ENCODE results near the gene NSUN3.

DNA sequence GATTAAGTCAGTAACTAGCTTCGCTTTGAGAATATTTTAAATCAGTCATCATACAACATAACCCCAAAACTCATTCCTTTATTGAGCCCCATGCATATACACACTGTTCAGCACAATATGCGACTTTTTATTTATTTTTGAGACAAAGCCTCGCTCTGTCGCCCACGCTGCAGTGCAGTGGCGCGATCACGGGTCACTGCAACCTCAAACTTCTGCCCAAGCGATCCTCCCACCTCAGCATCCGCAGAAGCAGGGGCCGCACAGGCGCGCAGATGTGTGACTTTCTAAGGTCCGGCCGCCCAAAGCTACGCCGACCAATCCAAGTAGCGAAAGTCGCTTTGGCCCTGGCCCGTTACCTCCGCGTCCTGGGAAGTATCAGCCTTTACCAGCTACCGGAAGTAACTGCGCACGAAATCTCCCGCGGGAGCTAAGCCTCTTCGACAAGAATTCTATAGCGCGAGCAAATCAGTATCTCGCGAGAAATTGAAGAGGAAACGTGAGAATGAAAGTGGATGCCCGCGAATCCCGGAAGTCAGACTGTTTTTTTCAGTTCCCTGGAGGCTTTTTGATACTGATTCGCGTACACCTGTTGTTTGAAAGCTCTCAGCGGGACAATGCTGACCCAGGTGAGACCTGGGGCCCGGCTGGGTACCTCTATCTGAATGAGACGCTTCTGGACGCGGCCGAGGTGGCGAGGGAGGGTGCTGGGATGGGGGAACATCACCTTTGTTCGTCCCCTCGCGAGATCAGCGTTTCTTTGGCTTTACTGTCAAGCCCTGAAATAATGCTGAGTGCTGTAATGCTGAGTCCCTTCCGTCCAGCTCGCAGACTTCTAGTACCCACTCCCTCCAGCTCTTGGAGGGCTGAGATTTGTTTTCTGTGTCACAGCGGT lies at the start of gene NSUN3, which contains the start of gene DHFR2:
- TF ChIP-seq, protein P1, sequence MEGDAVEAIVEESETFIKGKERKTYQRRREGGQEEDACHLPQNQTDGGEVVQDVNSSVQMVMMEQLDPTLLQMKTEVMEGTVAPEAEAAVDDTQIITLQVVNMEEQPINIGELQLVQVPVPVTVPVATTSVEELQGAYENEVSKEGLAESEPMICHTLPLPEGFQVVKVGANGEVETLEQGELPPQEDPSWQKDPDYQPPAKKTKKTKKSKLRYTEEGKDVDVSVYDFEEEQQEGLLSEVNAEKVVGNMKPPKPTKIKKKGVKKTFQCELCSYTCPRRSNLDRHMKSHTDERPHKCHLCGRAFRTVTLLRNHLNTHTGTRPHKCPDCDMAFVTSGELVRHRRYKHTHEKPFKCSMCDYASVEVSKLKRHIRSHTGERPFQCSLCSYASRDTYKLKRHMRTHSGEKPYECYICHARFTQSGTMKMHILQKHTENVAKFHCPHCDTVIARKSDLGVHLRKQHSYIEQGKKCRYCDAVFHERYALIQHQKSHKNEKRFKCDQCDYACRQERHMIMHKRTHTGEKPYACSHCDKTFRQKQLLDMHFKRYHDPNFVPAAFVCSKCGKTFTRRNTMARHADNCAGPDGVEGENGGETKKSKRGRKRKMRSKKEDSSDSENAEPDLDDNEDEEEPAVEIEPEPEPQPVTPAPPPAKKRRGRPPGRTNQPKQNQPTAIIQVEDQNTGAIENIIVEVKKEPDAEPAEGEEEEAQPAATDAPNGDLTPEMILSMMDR (IDR thresholded peaks at IDR 0.05; ENCODE audit: control extremely low read depth in 1 of 3, insufficient read depth in 1 of 3, low read depth in 1 of 3, low read length in 3 of 3): no peak
- TF ChIP-seq SIN3A (conservative IDR thresholded peaks at IDR 0.05 in 1 of 2, IDR thresholded peaks at IDR 0.05 in 1 of 2; ENCODE audit: low read depth in 1 of 2, low read length in 2 of 2) (peak in 1 of 2 experiments; percentile 22; a peak in 2 of 4 replicates), EP300 (IDR thresholded peaks at IDR 0.05; ENCODE audit: borderline replicate concordance in 1 of 2, low read depth in 2 of 2, low read length in 2 of 2) (no peak), YY1 (IDR thresholded peaks at IDR 0.05; ENCODE audit: low read depth, low read length) (no peak), PHF8 (conservative IDR thresholded peaks at IDR 0.05; ENCODE audit: low read depth, low read length) (peak; percentile 84), EZH2 (IDR thresholded peaks at IDR 0.05; ENCODE audit: low read depth, low read length, severe bottlenecking) (no peak), POLR2AphosphoS5 (IDR thresholded peaks at IDR 0.05; ENCODE audit: low read depth, low read length) (peak; percentile 52), POLR2A (IDR thresholded peaks at IDR 0.05; ENCODE audit: control extremely low read depth in 1 of 2, low read depth in 2 of 2, low read length in 2 of 2) (peak; percentile 64 to 66; a peak in 2 of 3 replicates)
